SK-N-SH (cell line): Measurements from ENCODE around the gene SLC25A21. TPM values are rescaled to one million over a fixed set of nuclear protein-coding genes. Genes with fewer than 3 reads are reported as not detected.

ENCODE experiments used
- CTCF ChIA-PET: fragments of 300-600, 350-600 bp; formaldehyde crosslinking; extraction: SDS; loops from one replicate; lab custom pipeline; 2021; lab: Yijun Ruan, JAX
- POLR2A ChIA-PET: fragments of 350-600 bp; sonication (Branson Sonifier 250); formaldehyde crosslinking; extraction: SDS; loops from one replicate; lab custom pipeline; 2020; ENCODE audit warnings: antibody characterized with exemption, inconsistent platforms; lab: Yijun Ruan, JAX
- DNase-seq: peaks from one replicate; pipeline ENCODE4 v3.0.0; 2012
- H2AFZ ChIP-seq: fragments of 200-600 bp; sonication (generic); 2 replicates; pipeline ENCODE4 v1.8.1; 2016; ENCODE audit warnings: antibody characterized with exemption, mild to moderate bottlenecking, low read depth
- H3F3A ChIP-seq: fragments of 200-600 bp; sonication (generic); replicated peaks from 2 replicates; pipeline ENCODE3; 2016; ENCODE audit warnings: antibody characterized with exemption, mild to moderate bottlenecking; ENCODE audit not compliant: insufficient read depth
- H3K27ac ChIP-seq, 2 experiments: fragments of 200-500 bp in 1 of 2; fragments of 200-600 bp in 1 of 2; sonication (Bioruptor generic) in 1 of 2; sonication (generic), shearing (Covaris generic) in 1 of 2; 2 replicates each; pipeline versions ENCODE4 v1.5.1 to v1.6.1; 2014 to 2016; ENCODE audit warnings: low read depth in 2 of 2, inconsistent platforms in 1 of 2, low read length in 1 of 2, mild to moderate bottlenecking in 1 of 2, mixed read lengths in 1 of 2
- H3K27me3 ChIP-seq: fragments of 200-600 bp; sonication (generic), shearing (Covaris generic); 2 replicates; pipeline ENCODE4 v1.6.1; 2016; ENCODE audit warnings: mixed run types; ENCODE audit not compliant: insufficient read depth
- H3K36me3 ChIP-seq, 2 experiments: fragments of 200-500 bp in 1 of 2; fragments of 200-600 bp in 1 of 2; sonication (Bioruptor generic) in 1 of 2; sonication (generic) in 1 of 2; replicated peaks in 1 of 2; 2 replicates each; pipeline versions ENCODE3 to v1.5.1; 2014 to 2016; ENCODE audit warnings: low read length in 1 of 2, mild to moderate bottlenecking in 1 of 2; ENCODE audit not compliant: insufficient read depth in 2 of 2, control insufficient read depth in 1 of 2
- H3K4me1 ChIP-seq, 2 experiments: fragments of 200-500 bp in 1 of 2; fragments of 200-600 bp in 1 of 2; sonication (Bioruptor generic) in 1 of 2; sonication (generic), shearing (Covaris generic) in 1 of 2; 2 replicates each; pipeline versions ENCODE4 v1.5.1 to v1.6.1; 2014 to 2016; ENCODE audit warnings: low read depth in 1 of 2, low read length in 1 of 2, mixed run types in 1 of 2; ENCODE audit not compliant: insufficient read depth in 2 of 2, control insufficient read depth in 1 of 2
- H3K4me2 ChIP-seq: fragments of 200-600 bp; sonication (generic), shearing (Covaris generic); 2 replicates; pipeline ENCODE4 v1.6.1; 2017; ENCODE audit warnings: mixed run types
- H3K4me3 ChIP-seq, 2 experiments: fragments of 200-500 bp in 1 of 2; fragments of 200-600 bp in 1 of 2; sonication (Bioruptor generic) in 1 of 2; sonication (generic), shearing (Covaris generic) in 1 of 2; 2 replicates each; pipeline versions ENCODE4 v1.5.1 to v1.8.1; 2014 to 2016; ENCODE audit warnings: low read depth in 2 of 2, inconsistent platforms in 1 of 2, low read length in 1 of 2, mild to moderate bottlenecking in 1 of 2, mixed read lengths in 1 of 2, moderate library complexity in 1 of 2
- H3K79me2 ChIP-seq: fragments of 200-600 bp; sonication (generic); 2 replicates; pipeline ENCODE4 v1.8.1; 2017; ENCODE audit warnings: mild to moderate bottlenecking; ENCODE audit not compliant: insufficient read depth
- H3K9ac ChIP-seq: fragments of 200-600 bp; sonication (generic); 2 replicates; pipeline ENCODE4 v1.6.1; 2017; ENCODE audit warnings: mixed run types
- H3K9me2 ChIP-seq: fragments of 200-600 bp; sonication (generic); 2 replicates; pipeline ENCODE4 v1.6.1; 2017; ENCODE audit warnings: mixed run types
- H3K9me3 ChIP-seq: fragments of 200-600 bp; sonication (generic); 2 replicates; pipeline ENCODE4 v1.6.1; 2017; ENCODE audit warnings: mixed run types, mild to moderate bottlenecking, moderate library complexity
- H4K20me1 ChIP-seq: fragments of 200-600 bp; sonication (generic); 2 replicates; pipeline ENCODE4 v1.6.1; 2017; ENCODE audit warnings: mild to moderate bottlenecking, mixed run types; ENCODE audit not compliant: insufficient read depth
- CHD2 ChIP-seq: fragments of 150-350 bp; IDR thresholded peaks from 2 replicates; pipeline ENCODE4 v1.6.1; 2018; ENCODE audit warnings: low read length; ENCODE audit not compliant: partially characterized antibody
- EP300 ChIP-seq, 2 experiments: IDR thresholded peaks; 2 replicates each; pipeline versions ENCODE4 v1.4.0 to v1.6.1; 2012; ENCODE audit warnings: borderline replicate concordance in 1 of 2, low read depth in 1 of 2, low read length in 1 of 2
- GATA2 ChIP-seq: sonication (generic); formaldehyde crosslinking; IDR thresholded peaks from 2 replicates; pipeline ENCODE4 v1.5.0; 2020; ENCODE audit warnings: mild to moderate bottlenecking, missing genetic modification reagents
- MEF2A ChIP-seq: IDR thresholded peaks from 2 replicates; pipeline ENCODE4 v1.4.0; 2012; ENCODE audit warnings: low read depth, borderline replicate concordance
- MXI1 ChIP-seq: IDR thresholded peaks from 2 replicates; pipeline ENCODE4 v1.6.1; 2012; ENCODE audit warnings: mild to moderate bottlenecking, low read depth, low read length, improper control_type of control experiment
- NFIC ChIP-seq: IDR thresholded peaks from 2 replicates; pipeline ENCODE4 v1.4.0; 2012; ENCODE audit warnings: borderline replicate concordance
- NRF1 ChIP-seq: IDR thresholded peaks from 2 replicates; pipeline ENCODE4 v1.6.1; 2012; ENCODE audit warnings: low read depth, mild to moderate bottlenecking, low read length
- RCOR1 ChIP-seq: fragments of 150-350 bp; IDR thresholded peaks from 2 replicates; pipeline ENCODE4 v1.6.1; 2017; ENCODE audit warnings: antibody characterized with exemption, low read length
- RFX5 ChIP-seq: IDR thresholded peaks from 2 replicates; pipeline ENCODE4 v1.6.1; 2012; ENCODE audit warnings: mild to moderate bottlenecking, improper control_type of control experiment, low read length
- RXRA ChIP-seq: IDR thresholded peaks from 2 replicates; pipeline ENCODE4 v1.4.0; 2012; ENCODE audit warnings: low read depth, mild to moderate bottlenecking, borderline replicate concordance
- SMC3 ChIP-seq: IDR thresholded peaks from 2 replicates; pipeline ENCODE4 v1.6.1; 2012; ENCODE audit warnings: low read depth, low read length, improper control_type of control experiment
- TAF1 ChIP-seq: IDR thresholded peaks from 2 replicates; pipeline ENCODE4 v1.6.1; 2012; ENCODE audit warnings: low read depth, mild to moderate bottlenecking, low read length, moderate library complexity, borderline replicate concordance
- TCF12 ChIP-seq: IDR thresholded peaks from 2 replicates; pipeline ENCODE4 v1.4.0; 2012
- YY1 ChIP-seq: IDR thresholded peaks from 2 replicates; pipeline ENCODE4 v1.4.0; 2012; ENCODE audit warnings: low read depth, mild to moderate bottlenecking
- WGBS: methylation state at CpG from one replicate; pipeline ENCODE4 v1.1.6; 2017; ENCODE audit warnings: low lambda C conversion rate; 5-methylcytosine and 5-hydroxymethylcytosine counted together
- polyA plus RNA-seq, 3 experiments: library from polyadenylated mRNA; depleted of rRNA; stranded (reverse); fragments of >200 nt; gene quantifications; 2 replicates each; pipeline ENCODE4 v1.2.3, GENCODE V29; 2012
- TF ChIP-seq, protein P1 (sequence below): IDR thresholded peaks from 2 replicates; pipeline ENCODE4 v1.6.1; 2012; ENCODE audit warnings: mild to moderate bottlenecking, low read depth, low read length, moderate library complexity
- TF ChIP-seq, protein P2 (sequence below): fragments of 150-350 bp; IDR thresholded peaks from 2 replicates; pipeline ENCODE4 v1.6.1; 2017; ENCODE audit warnings: antibody characterized with exemption, low read length, low read depth, borderline replicate concordance
- TF ChIP-seq, protein P3 (sequence below): IDR thresholded peaks from 2 replicates; pipeline ENCODE4 v1.4.0; 2012; ENCODE audit warnings: low read depth, borderline replicate concordance
- TF ChIP-seq, protein P4 (sequence below): IDR thresholded peaks from 2 replicates; pipeline ENCODE4 v1.4.0; 2012; ENCODE audit warnings: low read depth

Gene SLC25A21
- polyA plus RNA-seq, 1 of the 3 experiments (the other 2 are of a cell fraction), result not detected

DNA sequence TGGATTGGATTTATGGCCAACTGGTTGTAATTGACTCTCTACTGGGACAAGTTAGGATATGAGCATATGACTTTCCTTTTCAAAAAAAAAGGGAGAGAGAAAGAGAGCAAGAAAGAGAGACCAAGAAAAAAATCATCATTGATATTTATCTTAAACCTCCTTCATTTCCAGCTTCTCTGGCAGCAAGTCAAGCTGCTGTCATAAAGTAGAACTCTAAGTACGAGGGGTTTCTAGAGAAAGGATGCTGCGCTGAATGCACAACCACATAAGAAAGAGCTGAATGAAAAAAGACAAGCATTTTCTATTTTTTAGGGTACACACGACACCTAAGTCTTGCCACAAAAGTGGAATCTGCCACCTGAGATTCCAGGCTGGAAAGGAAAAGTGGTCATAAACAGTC is 182.6 kb downstream of the SLC25A21 start:
- Histone ChIP-seq H4K20me1 (no peaks in the 10 kb centered on the region), H3K4me3 (no peak overlapping the region), H3K27me3 (no peaks in the 10 kb centered on the region), H3K36me3 (no peaks in the 10 kb centered on the region), H2AFZ (no peak overlapping the region), H3K4me1 (no peaks in the 10 kb centered on the region), H3K9me2 (no peaks in the 10 kb centered on the region), H3F3A (no peaks in the 10 kb centered on the region), H3K4me2 (no peak overlapping the region), H3K79me2 (no peaks in the 10 kb centered on the region), H3K9me3 (no peaks in the 10 kb centered on the region), H3K9ac (no peak overlapping the region), H3K27ac (no peak overlapping the region)
- POLR2A ChIA-PET, result no interaction called here
- DNase-seq, result no peak
- TF ChIP-seq CHD2 (no peak), TAF1 (no peak), SMC3 (no peak), RXRA (no peak), NRF1 (no peak), MEF2A (no peak), YY1 (no peak), EP300 (IDR thresholded peaks at IDR 0.05; ENCODE audit: borderline replicate concordance in 1 of 2, low read depth in 1 of 2, low read length in 1 of 2) (no peak), TCF12 (no peak), NFIC (no peak), RCOR1 (no peak), MXI1 (no peak), GATA2 (no peak), RFX5 (no peak)
- TF ChIP-seq, protein P1, sequence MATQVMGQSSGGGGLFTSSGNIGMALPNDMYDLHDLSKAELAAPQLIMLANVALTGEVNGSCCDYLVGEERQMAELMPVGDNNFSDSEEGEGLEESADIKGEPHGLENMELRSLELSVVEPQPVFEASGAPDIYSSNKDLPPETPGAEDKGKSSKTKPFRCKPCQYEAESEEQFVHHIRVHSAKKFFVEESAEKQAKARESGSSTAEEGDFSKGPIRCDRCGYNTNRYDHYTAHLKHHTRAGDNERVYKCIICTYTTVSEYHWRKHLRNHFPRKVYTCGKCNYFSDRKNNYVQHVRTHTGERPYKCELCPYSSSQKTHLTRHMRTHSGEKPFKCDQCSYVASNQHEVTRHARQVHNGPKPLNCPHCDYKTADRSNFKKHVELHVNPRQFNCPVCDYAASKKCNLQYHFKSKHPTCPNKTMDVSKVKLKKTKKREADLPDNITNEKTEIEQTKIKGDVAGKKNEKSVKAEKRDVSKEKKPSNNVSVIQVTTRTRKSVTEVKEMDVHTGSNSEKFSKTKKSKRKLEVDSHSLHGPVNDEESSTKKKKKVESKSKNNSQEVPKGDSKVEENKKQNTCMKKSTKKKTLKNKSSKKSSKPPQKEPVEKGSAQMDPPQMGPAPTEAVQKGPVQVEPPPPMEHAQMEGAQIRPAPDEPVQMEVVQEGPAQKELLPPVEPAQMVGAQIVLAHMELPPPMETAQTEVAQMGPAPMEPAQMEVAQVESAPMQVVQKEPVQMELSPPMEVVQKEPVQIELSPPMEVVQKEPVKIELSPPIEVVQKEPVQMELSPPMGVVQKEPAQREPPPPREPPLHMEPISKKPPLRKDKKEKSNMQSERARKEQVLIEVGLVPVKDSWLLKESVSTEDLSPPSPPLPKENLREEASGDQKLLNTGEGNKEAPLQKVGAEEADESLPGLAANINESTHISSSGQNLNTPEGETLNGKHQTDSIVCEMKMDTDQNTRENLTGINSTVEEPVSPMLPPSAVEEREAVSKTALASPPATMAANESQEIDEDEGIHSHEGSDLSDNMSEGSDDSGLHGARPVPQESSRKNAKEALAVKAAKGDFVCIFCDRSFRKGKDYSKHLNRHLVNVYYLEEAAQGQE, result no peak
- TF ChIP-seq, protein P2, sequence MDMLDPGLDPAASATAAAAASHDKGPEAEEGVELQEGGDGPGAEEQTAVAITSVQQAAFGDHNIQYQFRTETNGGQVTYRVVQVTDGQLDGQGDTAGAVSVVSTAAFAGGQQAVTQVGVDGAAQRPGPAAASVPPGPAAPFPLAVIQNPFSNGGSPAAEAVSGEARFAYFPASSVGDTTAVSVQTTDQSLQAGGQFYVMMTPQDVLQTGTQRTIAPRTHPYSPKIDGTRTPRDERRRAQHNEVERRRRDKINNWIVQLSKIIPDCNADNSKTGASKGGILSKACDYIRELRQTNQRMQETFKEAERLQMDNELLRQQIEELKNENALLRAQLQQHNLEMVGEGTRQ, result no peak
- TF ChIP-seq, protein P3, sequence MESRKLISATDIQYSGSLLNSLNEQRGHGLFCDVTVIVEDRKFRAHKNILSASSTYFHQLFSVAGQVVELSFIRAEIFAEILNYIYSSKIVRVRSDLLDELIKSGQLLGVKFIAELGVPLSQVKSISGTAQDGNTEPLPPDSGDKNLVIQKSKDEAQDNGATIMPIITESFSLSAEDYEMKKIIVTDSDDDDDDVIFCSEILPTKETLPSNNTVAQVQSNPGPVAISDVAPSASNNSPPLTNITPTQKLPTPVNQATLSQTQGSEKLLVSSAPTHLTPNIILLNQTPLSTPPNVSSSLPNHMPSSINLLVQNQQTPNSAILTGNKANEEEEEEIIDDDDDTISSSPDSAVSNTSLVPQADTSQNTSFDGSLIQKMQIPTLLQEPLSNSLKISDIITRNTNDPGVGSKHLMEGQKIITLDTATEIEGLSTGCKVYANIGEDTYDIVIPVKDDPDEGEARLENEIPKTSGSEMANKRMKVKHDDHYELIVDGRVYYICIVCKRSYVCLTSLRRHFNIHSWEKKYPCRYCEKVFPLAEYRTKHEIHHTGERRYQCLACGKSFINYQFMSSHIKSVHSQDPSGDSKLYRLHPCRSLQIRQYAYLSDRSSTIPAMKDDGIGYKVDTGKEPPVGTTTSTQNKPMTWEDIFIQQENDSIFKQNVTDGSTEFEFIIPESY, result no peak
- TF ChIP-seq, protein P4, sequence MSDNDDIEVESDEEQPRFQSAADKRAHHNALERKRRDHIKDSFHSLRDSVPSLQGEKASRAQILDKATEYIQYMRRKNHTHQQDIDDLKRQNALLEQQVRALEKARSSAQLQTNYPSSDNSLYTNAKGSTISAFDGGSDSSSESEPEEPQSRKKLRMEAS, result no peak
- WGBS, result 17% methylated on average over 3 of the region's 3 CpGs
- CTCF ChIA-PET, result no interaction called here
